BLaER1 treated with 17β-estradiol and CSF1 and Interleukin-3, amounts not matched to agents 10 nM and 100 nM (cell line): ENCODE measurements around the gene PASD1.

Source experiments
- H3K27ac ChIP-seq, 11 experiments: shearing (Covaris generic); formaldehyde crosslinking; 2 replicates each; pipeline ENCODE4 v1.8.1; 2022
- H3K27me3 ChIP-seq, 11 experiments: shearing (Covaris generic); formaldehyde crosslinking; 2 replicates each; pipeline ENCODE4 v1.8.1; 2022
- H3K36me3 ChIP-seq, 11 experiments: shearing (Covaris generic); formaldehyde crosslinking; 2 replicates each; pipeline ENCODE4 v1.8.1; 2022
- H3K4me1 ChIP-seq, 10 experiments: shearing (Covaris generic); formaldehyde crosslinking; 2 replicates each; pipeline ENCODE4 v1.8.1; 2022
- H3K4me2 ChIP-seq, 11 experiments: shearing (Covaris generic); formaldehyde crosslinking; 2 replicates each; pipeline ENCODE4 v1.8.1; 2022
- H3K4me3 ChIP-seq, 10 experiments: shearing (Covaris generic); formaldehyde crosslinking; 2 replicates each; pipeline ENCODE4 v1.8.1; 2022
- H3K9ac ChIP-seq, 11 experiments: shearing (Covaris generic); formaldehyde crosslinking; 2 replicates each; pipeline ENCODE4 v1.8.1; 2022
- H3K9me3 ChIP-seq, 11 experiments: shearing (Covaris generic); formaldehyde crosslinking; replicated peaks in 1 of 11; 2 replicates each; pipeline ENCODE4 v1.8.1; 2022
- H4K20me1 ChIP-seq, 11 experiments: shearing (Covaris generic); formaldehyde crosslinking; 2 replicates each; pipeline ENCODE4 v1.8.1; 2022
- Cebpa-rat ChIP-seq, 11 experiments: shearing (Covaris generic); IDR thresholded peaks; 2 replicates each; pipeline ENCODE4 v1.8.1; 2022

Gene PASD1

GRCh38 chrX:151609222-151609621 is 45.7 kb downstream of the PASD1 start:
- peaks cover 0 to 4% (median 0%) of the 10 kb centered on the region in 10 experiments; a peak in 1 of 20 replicates for H3K4me1 ChIP-seq
- no peaks in the 10 kb centered on the region; a peak in 1 of 22 replicates for H3K9me3 ChIP-seq
- no peak overlapping the region for H3K27ac ChIP-seq
- H3K36me3 ChIP-seq = no peaks in the 10 kb centered on the region
- H3K4me3 ChIP-seq = no peak overlapping the region
- H4K20me1 ChIP-seq = no peaks in the 10 kb centered on the region
- no peak overlapping the region for H3K4me2 ChIP-seq
- H3K27me3 ChIP-seq = peaks cover 58 to 79% (median 68%) of the 10 kb centered on the region in 11 experiments
- peak in 2 of 11 experiments; percentile 58 to 71; a peak in 4 of 22 replicates for TF ChIP-seq Cebpa-rat (IDR thresholded peaks at IDR 0.05)
- no peak overlapping the region for H3K9ac ChIP-seq

DNA sequence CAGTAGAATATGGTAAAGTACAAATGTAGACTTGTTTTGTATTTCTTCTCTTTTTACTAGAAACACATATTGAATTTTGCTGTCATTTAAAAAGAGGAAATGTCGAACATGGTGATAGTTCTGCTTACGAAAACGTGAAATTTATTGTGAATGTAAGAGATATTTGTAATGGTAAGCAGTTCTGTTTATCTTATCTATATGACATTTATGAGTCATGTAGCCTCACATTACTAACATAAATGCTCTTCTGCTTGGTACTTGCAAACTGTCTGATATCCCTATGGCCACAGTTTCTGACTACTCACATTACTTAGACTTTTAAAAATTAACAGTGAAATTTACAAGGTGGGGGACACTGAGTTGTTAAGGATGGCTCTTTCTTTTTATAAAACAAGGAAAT is 57.9 kb downstream of the PASD1 start:
- no peaks in the 10 kb centered on the region for H3K9me3 ChIP-seq
- no peaks in the 10 kb centered on the region for H3K36me3 ChIP-seq
- H3K4me2 ChIP-seq = peak overlapping the region in 2 of 11 experiments; percentile 18 to 47; a peak in 2 of 22 replicates
- no peak overlapping the region for H3K4me3 ChIP-seq
- H3K4me1 ChIP-seq = peaks cover 17 to 41% (median 35%) of the 10 kb centered on the region in 10 experiments; a peak in 18 of 20 replicates
- H3K27me3 ChIP-seq = peaks cover 76 to 99% (median 96%) of the 10 kb centered on the region in 11 experiments
- H4K20me1 ChIP-seq = no peaks in the 10 kb centered on the region
- TF ChIP-seq Cebpa-rat (IDR thresholded peaks at IDR 0.05) = no peak
- no peak overlapping the region for H3K27ac ChIP-seq
- H3K9ac ChIP-seq = no peak overlapping the region

DNA sequence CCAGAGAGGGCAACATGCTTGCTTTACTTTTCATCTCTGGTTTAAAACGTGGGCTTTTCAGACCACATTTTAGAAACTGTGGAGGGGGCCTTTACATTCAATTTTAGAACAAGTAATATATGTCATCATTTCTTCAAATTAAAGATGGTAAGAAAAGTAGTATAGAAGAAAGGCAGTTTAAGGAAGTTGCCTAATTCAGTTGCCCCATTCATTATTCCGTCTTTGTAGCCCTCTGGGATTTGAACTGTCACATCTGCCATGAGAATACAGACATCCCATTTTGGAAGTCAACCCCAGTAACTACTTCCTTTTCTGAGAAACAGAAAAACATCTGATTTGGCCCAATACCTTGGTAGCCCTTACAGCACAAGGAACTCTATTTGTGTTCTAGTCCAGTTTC is 61.2 kb downstream of the PASD1 start:
- no peaks in the 10 kb centered on the region for H4K20me1 ChIP-seq
- peak overlapping the region in 10 of 11 experiments; percentile 3 to 66 (median 37); a peak in 19 of 22 replicates for H3K4me2 ChIP-seq
- no peaks in the 10 kb centered on the region for H3K36me3 ChIP-seq
- H3K9me3 ChIP-seq = no peaks in the 10 kb centered on the region; a peak in 2 of 22 replicates
- peaks cover 17 to 46% (median 38%) of the 10 kb centered on the region in 10 experiments; a peak in 18 of 20 replicates for H3K4me1 ChIP-seq
- H3K27me3 ChIP-seq = peaks cover 57 to 80% (median 76%) of the 10 kb centered on the region in 11 experiments
- peak in 3 of 11 experiments; percentile 33 to 76 (median 37); a peak in 2 of 22 replicates for TF ChIP-seq Cebpa-rat (IDR thresholded peaks at IDR 0.05)
- peak overlapping the region in 9 of 11 experiments; percentile 22 to 87 (median 81); a peak in 17 of 22 replicates for H3K27ac ChIP-seq
- peak overlapping the region in 7 of 11 experiments; percentile 38 to 69 (median 56); a peak in 13 of 22 replicates for H3K9ac ChIP-seq
- H3K4me3 ChIP-seq = no peak overlapping the region; a peak in 1 of 20 replicates

GRCh38 chrX:151631822-151632221 is 68.3 kb downstream of the PASD1 start:
- Histone ChIP-seq H4K20me1 (no peaks in the 10 kb centered on the region), H3K4me2 (no peak overlapping the region), H3K4me3 (no peak overlapping the region), H3K9me3 (no peaks in the 10 kb centered on the region; a peak in 2 of 22 replicates), H3K4me1 (peaks cover 0 to 12% (median under 1%) of the 10 kb centered on the region in 10 experiments; a peak in 9 of 20 replicates), H3K27ac (no peak overlapping the region), H3K9ac (no peak overlapping the region), H3K27me3 (peaks cover 45 to 81% (median 68%) of the 10 kb centered on the region in 11 experiments), H3K36me3 (no peaks in the 10 kb centered on the region)
- TF ChIP-seq Cebpa-rat (IDR thresholded peaks at IDR 0.05) = no peak

DNA sequence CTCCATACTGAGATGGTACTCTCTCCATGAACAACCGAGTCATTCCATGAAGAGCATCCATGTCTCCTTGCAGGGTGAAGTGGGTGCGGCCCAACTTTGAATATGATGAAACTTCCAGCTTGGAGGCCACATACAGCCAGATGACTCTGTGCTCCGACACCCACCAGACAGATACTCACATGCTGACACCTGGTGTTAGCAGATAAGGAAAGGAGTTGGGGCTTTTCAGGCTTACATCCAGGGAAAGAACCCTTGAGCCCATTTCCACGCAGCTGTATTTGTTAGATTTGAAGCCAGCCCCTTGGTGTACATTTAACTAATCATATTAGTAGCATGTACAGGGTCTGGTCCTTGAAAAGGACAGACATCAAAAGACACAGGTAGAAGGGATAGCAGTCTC is 69.7 kb downstream of the PASD1 start:
- Histone ChIP-seq H3K27ac (no peak overlapping the region), H3K4me1 (peaks cover 0 to 10% (median 0%) of the 10 kb centered on the region in 10 experiments; a peak in 5 of 20 replicates), H3K4me2 (no peak overlapping the region), H3K4me3 (no peak overlapping the region), H4K20me1 (no peaks in the 10 kb centered on the region), H3K27me3 (peaks cover 50 to 93% (median 79%) of the 10 kb centered on the region in 11 experiments), H3K36me3 (no peaks in the 10 kb centered on the region), H3K9ac (no peak overlapping the region), H3K9me3 (no peaks in the 10 kb centered on the region; a peak in 2 of 22 replicates)
- TF ChIP-seq Cebpa-rat (IDR thresholded peaks at IDR 0.05) = no peak

DNA sequence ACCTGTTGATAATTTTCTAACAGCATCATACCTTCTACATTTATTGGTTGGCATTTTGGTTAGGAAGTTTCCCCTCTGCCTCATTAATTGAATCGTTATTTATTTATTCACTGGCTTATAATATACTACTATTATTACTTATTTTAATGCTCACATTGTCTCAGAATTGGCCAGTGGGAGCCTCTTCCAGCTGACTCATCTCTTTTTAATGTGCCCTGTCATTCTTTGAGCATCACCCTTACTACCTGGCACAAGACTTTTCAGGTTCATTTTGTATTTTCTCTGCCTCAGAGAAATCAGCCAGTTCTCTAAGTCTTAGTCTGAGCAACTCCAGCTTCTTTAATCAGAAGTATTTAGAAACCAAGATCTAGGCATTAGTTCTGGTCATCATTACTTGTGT is 71.5 kb downstream of the PASD1 start:
- Histone ChIP-seq H3K4me2 (no peak overlapping the region), H3K27ac (no peak overlapping the region), H3K9ac (no peak overlapping the region), H3K4me1 (peaks cover 0 to 10% (median 0%) of the 10 kb centered on the region in 10 experiments; a peak in 5 of 20 replicates), H3K9me3 (no peaks in the 10 kb centered on the region), H4K20me1 (no peaks in the 10 kb centered on the region), H3K27me3 (peaks cover 55 to 98% (median 84%) of the 10 kb centered on the region in 11 experiments), H3K36me3 (no peaks in the 10 kb centered on the region), H3K4me3 (no peak overlapping the region)
- no peak for TF ChIP-seq Cebpa-rat (IDR thresholded peaks at IDR 0.05)

DNA sequence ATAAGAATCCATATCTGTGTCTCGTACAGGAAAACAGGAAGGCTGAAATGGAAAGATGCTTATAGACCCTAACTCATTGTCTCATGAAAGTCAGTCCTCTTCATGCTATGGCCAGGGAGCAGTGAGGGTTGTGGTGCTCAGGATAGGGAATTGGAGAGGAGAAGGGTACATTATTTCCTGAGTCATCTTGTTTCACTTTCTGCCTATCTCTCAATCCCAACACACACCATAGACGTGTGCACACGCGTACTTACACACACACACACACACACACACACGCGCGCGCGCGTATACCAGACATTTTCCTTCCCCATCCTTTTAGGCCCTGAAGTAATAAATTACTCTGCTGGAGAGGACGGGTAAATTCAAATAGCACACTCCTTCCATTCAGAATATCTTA is 78.1 kb downstream of the PASD1 start:
- no peaks in the 10 kb centered on the region for H3K9me3 ChIP-seq
- H3K9ac ChIP-seq = no peak overlapping the region
- H3K4me2 ChIP-seq = no peak overlapping the region
- H3K27me3 ChIP-seq = peaks cover 56 to 98% (median 87%) of the 10 kb centered on the region in 11 experiments
- H3K36me3 ChIP-seq = no peaks in the 10 kb centered on the region
- H3K4me1 ChIP-seq = no peaks in the 10 kb centered on the region
- no peak for TF ChIP-seq Cebpa-rat (IDR thresholded peaks at IDR 0.05)
- H3K4me3 ChIP-seq = no peak overlapping the region
- H4K20me1 ChIP-seq = no peaks in the 10 kb centered on the region
- no peak overlapping the region for H3K27ac ChIP-seq

DNA sequence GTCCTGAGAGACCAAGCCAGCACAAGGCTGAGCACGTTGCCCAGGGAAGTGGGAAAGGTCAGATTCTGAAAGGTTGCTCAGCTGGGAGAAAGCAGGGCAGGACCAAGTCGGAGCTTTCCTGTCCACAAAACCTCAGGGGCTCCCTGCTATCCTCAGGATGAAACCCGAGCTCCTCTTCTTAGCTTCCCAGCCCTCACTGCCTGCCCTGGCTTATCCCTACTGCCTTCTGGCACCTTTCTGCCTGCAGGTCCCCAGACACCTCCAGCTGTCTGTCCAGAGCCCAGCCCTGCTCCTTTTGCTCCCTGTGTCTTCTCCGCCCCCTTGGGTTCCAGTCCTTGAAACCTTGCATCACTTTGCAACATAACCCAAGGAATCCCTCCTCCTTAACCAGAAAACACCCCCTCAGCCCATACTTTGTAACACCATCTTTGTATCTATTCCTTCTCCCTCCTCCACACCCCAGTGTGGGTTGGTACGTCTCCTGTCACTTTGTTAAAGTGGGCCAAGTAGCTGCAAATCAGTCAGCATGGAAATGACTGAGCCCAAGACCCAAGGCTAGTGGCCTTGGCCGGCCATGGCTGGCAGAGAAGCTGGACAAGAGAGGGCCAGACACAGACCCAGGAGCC is 111.8 kb downstream of the PASD1 start:
- H3K4me1 ChIP-seq = no peaks in the 10 kb centered on the region
- no peak overlapping the region for H3K27ac ChIP-seq
- no peaks in the 10 kb centered on the region for H3K36me3 ChIP-seq
- H3K27me3 ChIP-seq = peaks cover 99 to 100% (median 100%) of the 10 kb centered on the region in 11 experiments
- H3K4me2 ChIP-seq = no peak overlapping the region
- H3K9me3 ChIP-seq = no peaks in the 10 kb centered on the region; a peak in 1 of 22 replicates
- no peak overlapping the region for H3K9ac ChIP-seq
- TF ChIP-seq Cebpa-rat (IDR thresholded peaks at IDR 0.05) = no peak
- no peak overlapping the region for H3K4me3 ChIP-seq
- peaks cover 0 to 12% (median 0%) of the 10 kb centered on the region in 11 experiments; a peak in 4 of 22 replicates for H4K20me1 ChIP-seq

GRCh38 chrX:151676196-151676595 is 112.7 kb downstream of the PASD1 start:
- TF ChIP-seq Cebpa-rat (IDR thresholded peaks at IDR 0.05) = no peak
- Histone ChIP-seq H3K9ac (no peak overlapping the region), H3K9me3 (no peaks in the 10 kb centered on the region; a peak in 1 of 22 replicates), H3K4me1 (no peaks in the 10 kb centered on the region; a peak in 1 of 20 replicates), H4K20me1 (peaks cover 0 to 12% (median 0%) of the 10 kb centered on the region in 11 experiments; a peak in 4 of 22 replicates), H3K27me3 (peaks cover 92 to 100% (median 98%) of the 10 kb centered on the region in 11 experiments), H3K4me2 (no peak overlapping the region), H3K36me3 (no peaks in the 10 kb centered on the region), H3K27ac (no peak overlapping the region), H3K4me3 (no peak overlapping the region)
